Activated naive CD4-positive, alpha-beta T cell treated with anti-CD3 and anti-CD28 coated beads for 36 hours (primary cell): ENCODE results near the gene MAP2K7. TPM values are rescaled to one million over a fixed set of nuclear protein-coding genes. Genes with fewer than 3 reads are reported as not detected.

Experiments
- CTCF ChIA-PET: fragments of 350-600 bp; sonication (Branson Sonifier 250); formaldehyde crosslinking; loops from one replicate; lab custom pipeline; 2021; ENCODE audit warnings: antibody characterized with exemption; lab: Charles Lee
- DNase-seq: peaks from one replicate; pipeline ENCODE4 v3.0.0-alpha.2; 2020
- H3K27ac Mint-ChIP-seq: one replicate; pipeline ENCODE4 v1.8.0; 2021; ENCODE audit warnings: mild to moderate bottlenecking, mixed read lengths
- H3K27me3 Mint-ChIP-seq: one replicate; pipeline ENCODE4 v1.8.0; 2021; ENCODE audit warnings: low read depth, mixed read lengths
- H3K36me3 Mint-ChIP-seq: one replicate; pipeline ENCODE4 v1.8.0; 2021; ENCODE audit warnings: low read depth, mixed read lengths
- H3K4me1 Mint-ChIP-seq: one replicate; pipeline ENCODE4 v1.8.0; 2021; ENCODE audit warnings: low read depth, mixed read lengths
- H3K4me3 Mint-ChIP-seq: one replicate; pipeline ENCODE4 v1.8.0; 2021; ENCODE audit warnings: mild to moderate bottlenecking, moderate library complexity, mixed read lengths
- H3K9me3 Mint-ChIP-seq: one replicate; pipeline ENCODE4 v1.8.0; 2021; ENCODE audit warnings: mixed read lengths
- intact Hi-C: fragments of 100-400 bp; cut with micrococcal nuclease; formaldehyde crosslinking; loops from one replicate; pipeline ENCODE4 v1.15.1; 2023
- total RNA-seq, 2 experiments: library from RNA; stranded (reverse); gene quantifications; one replicate each; pipeline ENCODE4 v1.2.3, GENCODE V29; 2021

MAP2K7 gene
- total RNA-seq, 2 experiments from 2014 or later, result 39.1 to 39.8 TPM

DNA sequence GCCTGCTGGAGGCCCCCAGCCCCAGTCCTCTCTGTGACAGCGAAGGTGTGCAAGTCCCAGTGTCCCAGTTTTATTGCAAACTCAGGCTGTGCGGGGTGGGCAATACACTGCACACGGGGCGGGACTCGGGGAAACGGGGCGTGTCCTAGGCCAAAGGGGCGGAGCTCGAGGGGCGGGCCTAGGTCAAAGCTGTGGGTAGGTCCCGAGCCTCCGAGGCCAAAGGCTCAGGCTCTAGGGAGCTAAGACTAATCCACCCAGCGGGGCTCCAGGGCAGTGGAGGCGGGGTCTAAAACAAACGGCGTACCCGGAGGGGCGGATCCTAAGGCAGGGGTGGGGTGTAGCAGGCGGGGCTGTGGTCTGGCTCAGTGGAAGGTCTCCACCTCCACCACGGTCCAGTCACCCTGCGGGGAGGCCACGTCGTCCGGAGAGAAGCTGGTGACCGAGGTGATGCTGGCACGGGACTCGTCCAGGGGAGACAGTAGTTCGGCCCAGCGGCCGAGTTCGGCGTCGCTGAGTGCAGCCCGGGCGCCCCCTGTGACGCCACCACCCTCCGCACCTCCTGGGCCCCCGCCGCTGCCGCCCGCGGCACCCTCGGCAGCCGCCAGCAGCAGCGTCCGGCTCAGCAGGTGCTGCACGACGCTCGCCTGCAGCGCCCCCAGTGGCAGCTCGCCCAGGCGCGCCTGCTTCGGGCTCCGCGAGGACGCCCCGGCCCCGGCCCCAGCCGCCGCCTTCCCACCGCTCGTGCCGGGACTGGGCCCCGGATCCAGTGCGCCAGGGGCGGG lies 34.8 kb upstream of the MAP2K7 start:
- peaks cover 46% of the 10 kb centered on the region for H3K4me1 Mint-ChIP-seq
- no peaks in the 10 kb centered on the region for H3K9me3 Mint-ChIP-seq
- peak overlapping the region; percentile 59 for H3K27ac Mint-ChIP-seq
- peaks cover 35% of the 10 kb centered on the region for H3K27me3 Mint-ChIP-seq
- peak overlapping the region; percentile 68 for H3K4me3 Mint-ChIP-seq
- intact Hi-C loops, result loop anchor here (1.0 to 10.0 kb wide), 3 partner anchors 34 to 136 kb away; partner anchors contain the start of genes ELAVL1 and MAP2K7
- CTCF ChIA-PET, result interaction anchor here (0.7 to 2.1 kb wide), 24 partner anchors 8 to 301 kb away, joined by 3 to 14 read pairs (median 4); partner anchors contain the start of genes MAP2K7, SNAPC2, TIMM44 and TRAPPC5
- no peaks in the 10 kb centered on the region for H3K36me3 Mint-ChIP-seq
- peak; percentile 82 for DNase-seq

DNA sequence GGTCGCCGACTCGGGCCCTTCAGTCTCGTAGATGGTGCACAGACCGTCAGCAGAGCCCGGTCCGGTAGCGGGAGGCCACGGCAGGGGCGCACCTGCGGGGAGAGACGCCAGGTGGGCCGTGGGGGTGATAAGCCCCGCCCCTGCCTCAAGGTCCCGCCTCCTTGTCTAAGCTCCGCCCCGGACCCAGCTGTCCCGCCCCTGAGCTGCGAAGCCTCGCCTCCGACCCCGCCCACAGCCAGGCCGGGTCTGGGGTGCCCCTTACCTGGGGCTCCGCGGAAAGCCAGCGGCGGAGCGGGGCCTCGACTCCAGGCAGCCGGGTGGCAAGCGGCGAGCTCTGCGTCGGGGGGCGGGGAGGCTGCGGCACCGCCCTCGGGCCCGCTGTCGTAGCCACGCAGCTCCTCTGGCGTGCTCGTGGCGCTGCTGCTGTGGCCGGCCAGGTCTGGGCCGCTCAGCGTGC lies 34.2 kb upstream of the MAP2K7 start:
- H3K4me3 Mint-ChIP-seq, result peak overlapping the region; percentile 66
- H3K27me3 Mint-ChIP-seq, result peaks cover 32% of the 10 kb centered on the region
- no peaks in the 10 kb centered on the region for H3K9me3 Mint-ChIP-seq
- peak; percentile 76 for DNase-seq
- CTCF ChIA-PET, result interaction anchor here (0.6 to 2.1 kb wide), 24 partner anchors 8 to 301 kb away, joined by 3 to 14 read pairs (median 4); partner anchors contain the start of genes MAP2K7, SNAPC2, TIMM44 and TRAPPC5
- H3K27ac Mint-ChIP-seq, result no peak overlapping the region
- no peaks in the 10 kb centered on the region for H3K36me3 Mint-ChIP-seq
- peaks cover 43% of the 10 kb centered on the region for H3K4me1 Mint-ChIP-seq
- intact Hi-C loops, result loop anchor here (1.0 to 10.0 kb wide), 3 partner anchors 33 to 135 kb away; partner anchors contain the start of genes ELAVL1 and MAP2K7

DNA sequence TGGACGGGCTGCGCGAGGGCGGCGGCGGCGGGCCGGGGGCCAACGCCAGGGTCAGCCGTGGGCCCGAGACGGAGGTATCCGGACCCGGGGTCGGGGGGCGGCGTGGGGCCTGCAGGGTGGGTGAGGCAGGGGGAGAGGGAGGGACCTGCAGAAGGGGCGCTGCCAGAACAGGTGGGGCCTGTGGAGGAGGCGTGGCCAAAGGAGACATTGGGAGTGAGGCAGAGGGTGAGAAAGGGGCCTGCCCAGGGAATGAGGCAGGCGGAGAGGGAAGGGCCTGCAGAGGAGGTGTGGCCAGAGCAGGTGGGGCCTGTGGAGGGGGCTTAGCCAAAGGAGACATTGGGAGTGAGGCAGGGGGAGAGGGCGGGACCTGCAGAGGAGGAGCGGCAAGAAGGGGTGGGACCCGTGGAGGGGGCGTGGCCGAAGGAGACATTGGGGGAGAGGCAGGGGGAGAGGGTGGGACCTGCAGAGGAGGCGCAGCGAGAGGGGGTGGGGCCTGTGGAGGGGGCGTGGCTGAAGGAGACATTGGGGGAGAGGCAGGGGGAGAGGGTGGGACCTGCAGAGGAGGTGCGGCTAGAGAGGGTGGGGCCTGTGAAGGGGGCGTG lies 33.7 kb upstream of the MAP2K7 start:
- CTCF ChIA-PET, result interaction anchor here (0.6 to 2.1 kb wide), 22 partner anchors 7 to 302 kb away, joined by 3 to 14 read pairs (median 4); partner anchors contain the start of genes MAP2K7, SNAPC2, TIMM44 and TRAPPC5
- peaks cover 32% of the 10 kb centered on the region for H3K27me3 Mint-ChIP-seq
- H3K4me1 Mint-ChIP-seq, result peaks cover 41% of the 10 kb centered on the region
- H3K4me3 Mint-ChIP-seq, result peak overlapping the region; percentile 41
- H3K36me3 Mint-ChIP-seq, result no peaks in the 10 kb centered on the region
- intact Hi-C loops, result loop anchor here (1.0 to 10.0 kb wide), 3 partner anchors 33 to 135 kb away; partner anchors contain the start of genes ELAVL1 and MAP2K7
- DNase-seq, result peak; percentile 61
- no peaks in the 10 kb centered on the region for H3K9me3 Mint-ChIP-seq
- H3K27ac Mint-ChIP-seq, result no peak overlapping the region

DNA sequence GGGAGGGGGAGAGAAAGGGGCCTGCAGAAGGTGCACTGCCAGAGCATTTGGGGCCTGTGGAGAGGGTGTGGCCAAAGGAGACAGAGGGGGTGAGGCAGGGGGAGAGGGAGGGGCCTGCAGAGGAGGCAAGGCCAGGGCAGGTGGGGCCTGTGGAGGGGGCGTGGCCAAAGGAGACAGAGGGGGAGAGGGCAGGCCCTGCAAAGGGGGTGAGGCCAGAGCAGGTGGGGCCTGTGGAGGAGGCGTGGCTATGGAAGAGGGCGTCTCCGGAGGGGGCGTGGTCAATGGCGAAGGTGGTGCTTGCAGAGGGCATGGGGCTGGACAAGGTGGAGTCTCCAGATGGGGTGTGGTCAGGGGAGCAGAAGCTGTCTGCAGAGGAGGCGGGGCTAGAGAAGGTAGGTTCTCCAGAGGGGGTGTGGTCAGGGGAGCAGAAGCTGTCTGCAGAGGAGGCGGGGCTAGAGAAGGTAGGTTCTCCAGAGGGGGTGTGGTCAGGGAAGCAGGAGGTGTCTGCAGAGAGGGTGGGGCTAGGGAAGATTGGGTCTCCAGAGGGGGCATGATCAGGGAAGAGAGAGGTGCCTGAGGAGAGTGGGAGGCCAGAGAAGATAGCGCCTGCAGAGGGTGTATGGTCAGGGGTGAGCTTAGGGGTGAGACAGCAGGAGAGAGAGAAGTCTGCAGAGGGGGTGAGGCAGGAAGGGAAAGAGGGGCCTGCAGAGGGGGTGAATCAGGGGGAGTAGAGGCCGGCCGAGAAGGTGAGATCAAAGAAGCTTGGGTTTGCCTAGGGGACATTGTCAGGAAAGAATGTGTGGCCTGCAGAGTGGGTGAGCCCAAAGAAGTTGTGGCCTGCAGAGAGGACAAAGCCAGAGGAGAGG lies 32.9 kb upstream of the MAP2K7 start:
- no peak overlapping the region for H3K27ac Mint-ChIP-seq
- CTCF ChIA-PET, result no interaction called here
- no peaks in the 10 kb centered on the region for H3K36me3 Mint-ChIP-seq
- no peak overlapping the region for H3K4me3 Mint-ChIP-seq
- intact Hi-C loops, result loop anchor here (1.0 kb wide), 1 partner anchor 9 kb away; no protein-coding TSS in a partner anchor
- H3K9me3 Mint-ChIP-seq, result no peaks in the 10 kb centered on the region
- peak; percentile 71 for DNase-seq
- peaks cover 31% of the 10 kb centered on the region for H3K27me3 Mint-ChIP-seq
- H3K4me1 Mint-ChIP-seq, result peaks cover 36% of the 10 kb centered on the region

DNA sequence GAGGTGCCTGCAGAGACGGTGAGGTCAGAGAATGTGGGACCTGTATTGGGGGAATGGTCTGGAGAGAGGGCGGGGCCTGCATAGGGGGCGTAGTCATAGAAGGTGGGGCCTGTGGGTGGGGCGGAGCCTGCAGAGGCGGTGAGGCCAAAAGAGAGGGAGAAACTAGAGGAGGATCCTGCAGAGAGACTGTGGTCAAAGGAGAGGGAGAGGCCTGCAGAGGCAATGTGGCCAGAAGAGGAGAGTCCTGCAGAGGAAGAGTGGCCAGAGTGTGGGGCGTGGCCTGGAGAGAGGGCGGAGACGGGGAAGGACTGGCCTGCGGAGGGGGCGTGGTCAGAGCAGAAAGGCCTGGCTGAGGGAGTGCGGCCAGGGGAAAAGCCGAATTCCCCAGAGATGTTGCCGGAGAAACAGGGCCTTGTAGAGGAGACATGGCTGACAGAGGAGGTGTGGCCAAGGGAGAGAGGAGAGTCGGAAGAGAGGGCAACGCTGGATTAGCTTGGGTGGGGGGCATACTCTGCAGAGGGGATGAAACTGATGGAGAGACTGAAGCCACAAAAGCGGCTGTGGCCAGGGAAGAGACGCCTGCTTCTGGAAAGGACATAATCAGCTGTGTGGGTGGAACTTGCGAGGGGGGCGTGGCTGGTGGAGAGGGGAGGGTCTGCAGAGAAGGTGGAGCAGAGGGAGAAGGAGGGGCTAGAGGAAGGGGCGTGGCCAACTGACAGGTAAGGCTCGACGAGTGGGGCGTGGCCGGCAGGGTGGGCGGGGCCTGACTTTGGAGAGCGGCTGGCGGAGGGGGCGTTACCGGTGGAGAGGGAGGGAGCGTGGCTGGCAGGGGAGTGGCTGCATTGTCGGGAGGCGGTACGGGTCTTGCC lies 32.0 kb upstream of the MAP2K7 start:
- DNase-seq, result peak; percentile 92
- Mint-ChIP-seq H3K27ac (no peak overlapping the region), H3K9me3 (no peaks in the 10 kb centered on the region), H3K36me3 (no peaks in the 10 kb centered on the region), H3K27me3 (peaks cover 31% of the 10 kb centered on the region), H3K4me3 (no peak overlapping the region), H3K4me1 (peaks cover 36% of the 10 kb centered on the region)
- intact Hi-C loops, result loop anchor here (1.0 kb wide), 2 partner anchors 9 to 49 kb away; partner anchors contain the start of gene SNAPC2
- CTCF ChIA-PET, result interaction anchor here (1.2 kb wide), 1 partner anchor 10 kb away, joined by 4 read pairs; no protein-coding TSS in a partner anchor

DNA sequence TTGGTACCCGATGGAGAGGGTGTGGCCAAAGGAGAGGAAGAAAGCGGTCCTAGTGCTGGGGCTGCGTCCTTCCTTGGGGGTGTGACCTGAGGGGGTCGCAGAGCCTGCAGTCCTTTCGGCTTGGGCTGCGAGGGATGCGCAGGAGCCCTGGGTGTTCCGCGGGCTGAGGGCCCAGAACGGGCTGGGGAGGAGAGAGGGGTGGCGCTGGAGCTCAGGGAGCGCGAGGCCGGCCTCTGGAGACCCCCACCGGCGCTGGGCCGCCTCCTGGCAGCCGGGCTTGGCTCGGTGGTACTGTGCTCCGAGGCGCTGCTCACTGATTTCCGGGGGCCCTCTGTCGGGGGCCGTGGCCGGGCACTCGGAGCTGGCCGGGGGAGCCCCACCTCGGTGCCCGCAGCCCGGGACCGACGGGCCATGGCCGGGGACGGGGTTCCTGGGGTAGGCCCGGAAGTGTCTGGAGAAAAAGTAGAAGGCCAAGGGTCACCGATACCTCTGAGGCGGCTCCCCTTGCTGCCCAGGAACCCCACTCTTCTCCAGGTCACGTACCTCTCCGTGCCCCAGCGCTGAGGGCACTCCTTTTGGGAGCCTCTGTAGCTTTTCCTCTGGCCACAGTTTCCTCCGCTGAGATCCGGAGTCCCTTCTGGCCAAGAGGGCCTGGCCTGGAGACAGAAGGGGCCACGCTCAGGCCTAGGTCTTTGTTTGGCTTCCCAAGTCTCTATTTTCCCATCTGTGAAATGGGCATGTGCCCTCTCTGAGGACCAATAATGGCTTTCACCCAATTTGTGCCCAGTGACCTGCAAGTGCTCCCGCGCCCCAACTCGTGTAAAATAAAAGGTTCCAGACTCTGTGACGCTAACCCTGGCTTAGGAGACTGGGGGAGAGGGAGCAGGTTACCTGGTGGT lies 31.1 kb upstream of the MAP2K7 start:
- no peak overlapping the region for H3K27ac Mint-ChIP-seq
- H3K36me3 Mint-ChIP-seq, result no peaks in the 10 kb centered on the region
- no peak overlapping the region for H3K4me3 Mint-ChIP-seq
- DNase-seq, result no peak
- CTCF ChIA-PET, result interaction anchor here (1.2 kb wide), 1 partner anchor 11 kb away, joined by 4 read pairs; no protein-coding TSS in a partner anchor
- H3K27me3 Mint-ChIP-seq, result peaks cover 27% of the 10 kb centered on the region
- no peaks in the 10 kb centered on the region for H3K9me3 Mint-ChIP-seq
- intact Hi-C loops, result loop anchor here (1.0 kb wide), 1 partner anchor 48 kb away; the partner anchor contains the start of gene SNAPC2
- peaks cover 36% of the 10 kb centered on the region for H3K4me1 Mint-ChIP-seq

DNA sequence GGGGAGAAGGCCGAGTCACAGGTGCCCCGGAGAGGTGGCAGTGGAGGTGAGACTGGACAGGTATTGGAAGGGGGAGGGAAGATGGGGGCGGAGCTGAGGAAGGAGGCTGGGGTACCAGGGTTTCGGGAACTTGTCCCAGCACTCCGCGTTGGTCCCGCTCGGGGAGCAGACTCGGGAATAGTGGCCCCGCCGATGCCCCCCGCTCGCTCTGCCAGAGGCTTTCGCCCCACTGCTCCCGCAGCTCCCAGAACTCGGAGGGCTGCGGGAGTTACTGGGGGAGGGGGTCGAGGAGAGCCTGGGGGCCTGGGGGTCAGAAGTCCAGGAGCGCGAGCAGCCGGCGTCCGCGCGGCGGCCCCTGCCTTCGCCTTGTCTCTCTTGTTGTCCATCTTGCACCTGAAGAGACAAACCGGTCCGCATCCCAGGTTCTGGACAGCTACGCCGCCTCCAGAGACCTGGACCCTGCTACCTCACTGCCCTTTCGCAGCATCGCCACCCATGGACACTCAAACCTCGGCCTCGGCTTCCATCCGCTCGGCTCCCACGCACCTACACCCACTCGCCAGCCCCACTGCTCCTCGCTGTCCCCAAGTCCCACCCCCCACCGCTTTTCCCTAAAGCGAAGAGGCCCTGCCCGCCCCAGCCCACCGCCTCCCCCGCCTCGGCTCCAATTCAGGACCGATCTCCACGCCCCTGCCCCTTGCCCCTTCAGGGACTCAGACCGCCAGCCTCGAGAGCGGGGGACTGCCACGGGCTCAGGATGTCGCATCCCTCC lies 30.2 kb upstream of the MAP2K7 start:
- peak overlapping the region; percentile 60 for H3K4me3 Mint-ChIP-seq

DNA sequence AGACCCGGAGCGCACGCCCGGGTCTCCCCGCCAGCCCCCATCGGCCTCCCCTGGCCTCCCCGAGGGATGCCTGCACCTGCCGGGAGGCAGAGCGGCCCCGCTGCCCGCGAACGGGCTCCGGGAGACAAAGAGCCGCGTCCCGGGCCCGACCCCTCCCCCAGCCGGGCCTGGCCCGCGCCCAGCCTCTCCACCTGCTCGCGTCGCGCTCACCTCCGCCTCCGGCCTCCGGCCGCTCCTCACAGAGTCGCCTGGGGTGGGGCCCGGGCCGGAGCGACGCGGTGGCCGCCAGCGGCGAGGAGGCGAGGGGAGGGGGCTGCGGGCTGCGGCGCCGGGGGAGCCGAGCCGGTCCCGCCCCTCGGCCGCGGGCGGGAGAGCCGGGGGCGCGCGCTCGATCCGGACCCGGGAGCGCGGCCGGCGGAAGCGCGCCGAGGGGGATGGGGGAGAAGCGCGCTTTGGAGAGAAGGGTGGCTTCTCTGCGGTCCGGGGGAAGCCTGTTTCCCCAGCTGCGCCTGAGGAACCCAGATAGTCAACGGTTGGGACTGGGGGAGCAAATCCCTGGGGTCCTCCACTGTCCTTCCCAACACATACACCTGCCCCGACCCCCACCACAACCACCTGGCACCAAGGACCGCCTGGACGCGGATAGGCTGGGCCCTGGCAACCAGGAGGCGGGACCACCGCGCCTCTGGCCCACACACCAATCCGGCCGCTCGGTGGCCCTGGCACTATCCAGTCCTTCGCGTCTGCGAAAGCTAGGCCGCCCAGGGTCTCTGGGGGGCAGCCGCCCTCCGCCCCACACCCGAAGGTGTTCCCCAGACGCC lies 29.4 kb upstream of the MAP2K7 start, which contains the start of gene PRR36:
Gene PRR36, minus strand, starts transcription at position 315 of the 821 bp plus-strand sequence. CDS start 701 bp downstream, outside the sequence.
- peaks cover 27% of the 10 kb centered on the region for H3K27me3 Mint-ChIP-seq
- H3K9me3 Mint-ChIP-seq, result no peaks in the 10 kb centered on the region
- H3K36me3 Mint-ChIP-seq, result no peaks in the 10 kb centered on the region
- CTCF ChIA-PET, result no interaction called here
- H3K4me1 Mint-ChIP-seq, result peaks cover 29% of the 10 kb centered on the region
- no peak within 1 kb of the TSS for H3K27ac Mint-ChIP-seq
- DNase-seq, result no peak
- H3K4me3 Mint-ChIP-seq, result peak within 1 kb of the TSS; percentile 60
- intact Hi-C loops, result no loop called here

More for the DNA sequence above, 30.2 kb upstream of the MAP2K7 start:
- H3K27ac Mint-ChIP-seq, result no peak overlapping the region
- intact Hi-C loops, result no loop called here
- H3K9me3 Mint-ChIP-seq, result no peaks in the 10 kb centered on the region
- H3K27me3 Mint-ChIP-seq, result peaks cover 27% of the 10 kb centered on the region
- CTCF ChIA-PET, result no interaction called here
- peaks cover 33% of the 10 kb centered on the region for H3K4me1 Mint-ChIP-seq
- no peak for DNase-seq
- no peaks in the 10 kb centered on the region for H3K36me3 Mint-ChIP-seq

DNA sequence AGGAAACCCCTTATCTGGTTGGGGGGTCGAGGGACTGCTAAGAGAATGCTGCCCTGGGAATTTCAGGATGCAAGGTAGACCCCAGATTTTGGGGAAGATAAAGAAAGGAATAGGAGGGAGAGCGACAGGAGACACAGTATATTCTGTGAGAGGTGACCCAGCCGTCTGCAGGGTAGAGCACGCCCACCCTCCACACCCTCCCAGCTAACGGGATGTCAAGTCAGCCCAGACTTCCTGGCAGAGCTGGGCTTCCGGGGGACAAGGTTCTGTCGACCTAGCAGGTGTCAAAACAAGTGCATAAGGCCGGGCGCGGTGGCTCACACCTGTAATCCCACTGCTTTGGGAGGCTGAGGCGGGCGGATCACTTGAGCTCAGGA lies 28.8 kb upstream of the MAP2K7 start:
- CTCF ChIA-PET, result no interaction called here
- Mint-ChIP-seq H3K4me1 (peaks cover 28% of the 10 kb centered on the region), H3K27ac (no peak overlapping the region), H3K9me3 (no peaks in the 10 kb centered on the region), H3K36me3 (no peaks in the 10 kb centered on the region), H3K4me3 (peak overlapping the region; percentile 41), H3K27me3 (peaks cover 27% of the 10 kb centered on the region)
- no peak for DNase-seq
- intact Hi-C loops, result no loop called here
